HFF-Myc (cell line): Measurements from ENCODE around the gene ALG10.
"Not testable (repeated sequence)": the region's sequence is repeated elsewhere in the genome, so short reads cannot be mapped to it uniquely, and the experiment has no call there.

Experiments
- DNase-seq: peaks from one replicate; pipeline ENCODE4 v3.0.0-alpha.2; 2011; ENCODE audit warnings: low read depth; ENCODE audit errors: extremely low read depth
- H3K4me3 ChIP-seq: replicated peaks from 2 replicates; pipeline ENCODE4 v1.5.1; 2011; ENCODE audit warnings: low read depth, mild to moderate bottlenecking, control low read depth, low read length
- CTCF ChIP-seq: IDR thresholded peaks from 2 replicates; pipeline ENCODE4 v1.5.1; 2012; ENCODE audit warnings: mild to moderate bottlenecking, low read depth, low read length, control low read depth; ENCODE audit errors: missing control alignments

The ALG10 gene

GRCh38 chr12:34016361-34016760 is 5.9 kb upstream of the ALG10 start:
- no peak for DNase-seq
- no peak for TF ChIP-seq CTCF
- no peak overlapping the region for H3K4me3 ChIP-seq

GRCh38 chr12:34021071-34021470 is 1.2 kb upstream of the ALG10 start:
- H3K4me3 ChIP-seq = no peak overlapping the region
- no peak for DNase-seq
- no peak for TF ChIP-seq CTCF

GRCh38 chr12:34027661-34028060 is 5.4 kb downstream of the ALG10 start:
- not testable (repeated sequence) for DNase-seq, H3K4me3 ChIP-seq

- no peak for DNase-seq
- no peak for TF ChIP-seq CTCF
- H3K4me3 ChIP-seq = no peak overlapping the region
Observed at GRCh38 chr12:34030591-34030990, 8.3 kb downstream of the ALG10 start.

GRCh38 chr12:34033628-34034296 is 11.5 kb downstream of the ALG10 start:
- TF ChIP-seq CTCF = peak; percentile 28
- no peak overlapping the region for H3K4me3 ChIP-seq
- DNase-seq = no peak

GRCh38 chr12:34038357-34038756 is 16.1 kb downstream of the ALG10 start:
- DNase-seq, H3K4me3 ChIP-seq: not testable (repeated sequence)

- no peak overlapping the region for H3K4me3 ChIP-seq
- DNase-seq = no peak
- TF ChIP-seq CTCF = no peak
Observed at GRCh38 chr12:34046570-34046969, 24.3 kb downstream of the ALG10 start.

- not testable (repeated sequence) for H3K4me3 ChIP-seq, DNase-seq
Observed at GRCh38 chr12:34047855-34048254, 25.6 kb downstream of the ALG10 start.

- no peak for DNase-seq
Observed at GRCh38 chr12:34048714-34049113, 26.4 kb downstream of the ALG10 start.

More at GRCh38 chr12:34048714-34049113, 26.4 kb downstream of the ALG10 start:
- TF ChIP-seq CTCF = no peak
- no peak overlapping the region for H3K4me3 ChIP-seq
